Keratinocyte (primary cell): ENCODE results near the gene DCDC1. TPM values are rescaled to one million over a fixed set of nuclear protein-coding genes. Genes with fewer than 3 reads are reported as not detected.

Source experiments
- DNase-seq: peaks from one replicate; pipeline ENCODE4 v3.0.0-alpha.2; 2011; ENCODE audit warnings: low read depth, missing footprints, low spot score
- FAIRE-seq: peaks from 2 replicates; lab custom pipeline; 2011; peaks lifted over from hg19 to GRCh38; lab: Jason Lieb, UNC
- H2AFZ ChIP-seq: 2 replicates; pipeline ENCODE4 v1.6.0; 2012; ENCODE audit warnings: low read length, control low read depth, inconsistent platforms; ENCODE audit not compliant: control insufficient read depth
- H3K27ac ChIP-seq: 2 replicates; pipeline ENCODE4 v1.5.1; 2011; ENCODE audit warnings: low read length; ENCODE audit not compliant: control insufficient read depth, insufficient read depth
- H3K27me3 ChIP-seq: 3 replicates; pipeline ENCODE4 v1.6.0; 2011; ENCODE audit warnings: low read length; ENCODE audit not compliant: control insufficient read depth, insufficient read depth; ENCODE audit errors: extremely low read depth
- H3K36me3 ChIP-seq, 2 experiments: 2 replicates in 1 of 2; 3 replicates in 1 of 2; pipeline ENCODE4 v1.5.1; 2011; ENCODE audit warnings: low read length in 2 of 2, mild to moderate bottlenecking in 1 of 2; ENCODE audit not compliant: control insufficient read depth in 2 of 2, insufficient read depth in 2 of 2; ENCODE audit errors: extremely low read depth in 1 of 2
- H3K4me1 ChIP-seq: 3 replicates; pipeline ENCODE4 v1.5.1; 2011; ENCODE audit warnings: low read length; ENCODE audit not compliant: control insufficient read depth, insufficient read depth; ENCODE audit errors: extremely low read depth
- H3K4me2 ChIP-seq: 3 replicates; pipeline ENCODE4 v1.6.0; 2011; ENCODE audit warnings: low read depth, low read length; ENCODE audit not compliant: control insufficient read depth, insufficient read depth; ENCODE audit errors: extremely low read depth
- H3K4me3 ChIP-seq, 3 experiments: fragments of 200-600 bp in 1 of 3; sonication (generic) in 1 of 3; 2 replicates in 2 of 3; 3 replicates in 1 of 3; pipeline ENCODE4 v1.5.1; 2011 to 2016; ENCODE audit warnings: low read length in 3 of 3, mild to moderate bottlenecking in 3 of 3, control low read depth in 2 of 3, inconsistent platforms in 1 of 3, low read depth in 1 of 3, mixed read lengths in 1 of 3, mixed run types in 1 of 3, moderate library complexity in 1 of 3; ENCODE audit not compliant: control insufficient read depth in 2 of 3, insufficient read depth in 2 of 3; ENCODE audit errors: extremely low read depth in 1 of 3
- H3K79me2 ChIP-seq: 2 replicates; pipeline ENCODE4 v1.6.0; 2012; ENCODE audit warnings: low read length; ENCODE audit not compliant: control insufficient read depth, insufficient read depth
- H3K9ac ChIP-seq: 3 replicates; pipeline ENCODE4 v1.6.0; 2011; ENCODE audit warnings: low read length; ENCODE audit not compliant: control insufficient read depth, insufficient read depth; ENCODE audit errors: extremely low read depth
- H3K9me1 ChIP-seq: 3 replicates; pipeline ENCODE4 v1.6.0; 2011; ENCODE audit warnings: low read length; ENCODE audit not compliant: control insufficient read depth, insufficient read depth; ENCODE audit errors: extremely low read depth
- H3K9me3 ChIP-seq: 2 replicates; pipeline ENCODE4 v1.5.1; 2012; ENCODE audit warnings: low read depth, low read length; ENCODE audit not compliant: control insufficient read depth
- H4K20me1 ChIP-seq: 3 replicates; pipeline ENCODE4 v1.6.0; 2011; ENCODE audit warnings: low read length; ENCODE audit not compliant: control insufficient read depth, insufficient read depth; ENCODE audit errors: extremely low read depth
- EZH2 ChIP-seq: IDR thresholded peaks from one replicate; pipeline ENCODE4 v1.6.1; 2012; ENCODE audit warnings: inconsistent platforms, mild to moderate bottlenecking, low read length, moderate library complexity
- dilution Hi-C: fragments of 300-500 bp; cut with MboI; formaldehyde crosslinking; loops from one replicate; pipeline ENCODE4 v1.7.0; 2020; ENCODE audit warnings: low sequenced_read_pairs; ENCODE audit not compliant: extremely low pct_ligation_motif_present
- polyA plus RNA-seq, 5 experiments: library from polyadenylated mRNA; depleted of rRNA in 3 of 5; stranded (reverse) in 3 of 5; stranded (forward) in 1 of 5; unstranded in 1 of 5; fragments of >200 nt; gene quantifications; 1 replicate in 1 of 5; 2 replicates in 3 of 5; 3 replicates in 1 of 5; pipeline versions ENCODE4 v1.2.1 to v1.2.3, GENCODE V29; 2011 to 2012; ENCODE audit warnings: missing spikeins in 2 of 5, low read depth in 1 of 5, low replicate concordance in 1 of 5
- TF ChIP-seq, protein P1 (sequence below), 3 experiments: IDR thresholded peaks in 1 of 3; conservative IDR thresholded peaks in 1 of 3; optimal IDR thresholded peaks in 1 of 3; 2 replicates in 2 of 3; 3 replicates in 1 of 3; pipeline versions ENCODE3 to v1.5.1; 2011; ENCODE audit warnings: low read length in 3 of 3, mild to moderate bottlenecking in 3 of 3, moderate library complexity in 2 of 3, control low read depth in 1 of 3, inconsistent platforms in 1 of 3; ENCODE audit not compliant: insufficient read depth in 2 of 3; ENCODE audit errors: extremely low read depth in 1 of 3

The DCDC1 gene
- polyA plus RNA-seq, 1 donor (not counting 4 experiments of a cell fraction or from before 2014, with no cell fraction given) = 0.08 TPM

DNA sequence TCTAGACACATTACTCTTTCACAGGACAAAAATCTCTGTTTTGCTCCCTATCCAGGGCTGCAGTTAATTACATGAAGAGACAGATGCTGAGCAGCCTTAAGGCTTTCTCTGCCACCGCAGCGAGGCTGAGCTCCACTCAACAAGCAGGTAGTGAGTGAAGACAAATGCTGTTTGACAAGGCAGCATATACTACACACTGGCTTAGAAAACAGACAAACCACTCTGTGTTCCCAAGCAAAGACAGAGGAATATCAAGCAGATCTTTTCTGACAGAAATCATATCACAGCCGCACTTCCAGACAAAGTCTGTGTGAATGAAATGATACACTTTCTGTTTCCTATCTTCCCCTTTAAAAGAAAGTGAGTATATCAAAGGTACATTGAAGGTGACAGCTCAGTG, 368.1 kb downstream of the DCDC1 start:
- dilution Hi-C loops = no loop called here
- Histone ChIP-seq H3K9me3 (no peaks in the 10 kb centered on the region), H3K27me3 (no peaks in the 10 kb centered on the region), H3K27ac (no peak overlapping the region), H3K4me2 (no peak overlapping the region), H4K20me1 (no peaks in the 10 kb centered on the region), H3K36me3 (no peaks in the 10 kb centered on the region), H3K9me1 (no peaks in the 10 kb centered on the region), H3K4me3 (no peak overlapping the region), H2AFZ (no peak overlapping the region), H3K4me1 (no peaks in the 10 kb centered on the region), H3K9ac (no peak overlapping the region), H3K79me2 (no peaks in the 10 kb centered on the region)
- DNase-seq (no peak), FAIRE-seq (no peak)
- TF ChIP-seq, protein P1, sequence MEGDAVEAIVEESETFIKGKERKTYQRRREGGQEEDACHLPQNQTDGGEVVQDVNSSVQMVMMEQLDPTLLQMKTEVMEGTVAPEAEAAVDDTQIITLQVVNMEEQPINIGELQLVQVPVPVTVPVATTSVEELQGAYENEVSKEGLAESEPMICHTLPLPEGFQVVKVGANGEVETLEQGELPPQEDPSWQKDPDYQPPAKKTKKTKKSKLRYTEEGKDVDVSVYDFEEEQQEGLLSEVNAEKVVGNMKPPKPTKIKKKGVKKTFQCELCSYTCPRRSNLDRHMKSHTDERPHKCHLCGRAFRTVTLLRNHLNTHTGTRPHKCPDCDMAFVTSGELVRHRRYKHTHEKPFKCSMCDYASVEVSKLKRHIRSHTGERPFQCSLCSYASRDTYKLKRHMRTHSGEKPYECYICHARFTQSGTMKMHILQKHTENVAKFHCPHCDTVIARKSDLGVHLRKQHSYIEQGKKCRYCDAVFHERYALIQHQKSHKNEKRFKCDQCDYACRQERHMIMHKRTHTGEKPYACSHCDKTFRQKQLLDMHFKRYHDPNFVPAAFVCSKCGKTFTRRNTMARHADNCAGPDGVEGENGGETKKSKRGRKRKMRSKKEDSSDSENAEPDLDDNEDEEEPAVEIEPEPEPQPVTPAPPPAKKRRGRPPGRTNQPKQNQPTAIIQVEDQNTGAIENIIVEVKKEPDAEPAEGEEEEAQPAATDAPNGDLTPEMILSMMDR (optimal IDR thresholded peaks at IDR 0.05 in 1 of 3, IDR thresholded peaks at IDR 0.05 in 1 of 3, conservative IDR thresholded peaks at IDR 0.05 in 1 of 3; ENCODE audit: extremely low read depth in 1 of 3, insufficient read depth in 2 of 3, low read length in 3 of 3) = no peak
- TF ChIP-seq EZH2 = no peak

DNA sequence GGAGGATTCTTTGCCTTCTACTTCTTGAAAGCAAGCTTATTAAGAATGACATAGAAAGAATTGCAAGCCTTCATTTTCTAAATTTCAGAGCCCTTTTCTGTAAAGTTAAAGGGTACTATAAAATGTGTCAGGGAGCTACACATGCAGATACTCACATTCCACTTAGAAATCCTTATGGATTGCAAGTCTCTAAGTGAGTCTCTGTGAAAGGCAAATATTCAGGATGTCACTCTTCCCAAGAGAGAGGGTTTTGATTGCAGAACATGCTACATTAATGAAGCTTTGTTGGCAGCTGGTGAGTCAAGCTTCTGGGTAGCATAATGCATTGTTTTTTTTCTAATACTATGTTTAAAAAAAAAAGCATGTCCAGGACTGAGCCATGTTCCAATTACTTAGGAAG, 369.2 kb downstream of the DCDC1 start:
- Histone ChIP-seq H4K20me1 (no peaks in the 10 kb centered on the region), H3K4me3 (no peak overlapping the region), H3K9me1 (no peaks in the 10 kb centered on the region), H3K36me3 (no peaks in the 10 kb centered on the region), H2AFZ (no peak overlapping the region), H3K4me2 (no peak overlapping the region), H3K27me3 (no peaks in the 10 kb centered on the region), H3K4me1 (no peaks in the 10 kb centered on the region), H3K27ac (no peak overlapping the region), H3K9ac (no peak overlapping the region), H3K79me2 (no peaks in the 10 kb centered on the region), H3K9me3 (no peaks in the 10 kb centered on the region)
- DNase-seq (no peak), FAIRE-seq (no peak)
- dilution Hi-C loops = no loop called here
- TF ChIP-seq, protein P1 (optimal IDR thresholded peaks at IDR 0.05 in 1 of 3, IDR thresholded peaks at IDR 0.05 in 1 of 3, conservative IDR thresholded peaks at IDR 0.05 in 1 of 3; ENCODE audit: extremely low read depth in 1 of 3, insufficient read depth in 2 of 3, low read length in 3 of 3) = no peak
- TF ChIP-seq EZH2 = no peak
